Stimulated activated CD4-positive, alpha-beta T cell treated with anti-CD3 and anti-CD28 coated beads, TNF-alpha, amount 100 ng/mL, for 4 hours (primary cell): ENCODE data around the gene PRPF6.
A peak's percentile ranks its signal among the peaks of the same experiment; 100 is the strongest.

Experiments used
- DNase-seq, 3 experiments: peaks; one replicate each; pipeline ENCODE4 v3.0.0-alpha.2; 2020; ENCODE audit warnings: low read depth in 3 of 3

The PRPF6 gene, protein sequence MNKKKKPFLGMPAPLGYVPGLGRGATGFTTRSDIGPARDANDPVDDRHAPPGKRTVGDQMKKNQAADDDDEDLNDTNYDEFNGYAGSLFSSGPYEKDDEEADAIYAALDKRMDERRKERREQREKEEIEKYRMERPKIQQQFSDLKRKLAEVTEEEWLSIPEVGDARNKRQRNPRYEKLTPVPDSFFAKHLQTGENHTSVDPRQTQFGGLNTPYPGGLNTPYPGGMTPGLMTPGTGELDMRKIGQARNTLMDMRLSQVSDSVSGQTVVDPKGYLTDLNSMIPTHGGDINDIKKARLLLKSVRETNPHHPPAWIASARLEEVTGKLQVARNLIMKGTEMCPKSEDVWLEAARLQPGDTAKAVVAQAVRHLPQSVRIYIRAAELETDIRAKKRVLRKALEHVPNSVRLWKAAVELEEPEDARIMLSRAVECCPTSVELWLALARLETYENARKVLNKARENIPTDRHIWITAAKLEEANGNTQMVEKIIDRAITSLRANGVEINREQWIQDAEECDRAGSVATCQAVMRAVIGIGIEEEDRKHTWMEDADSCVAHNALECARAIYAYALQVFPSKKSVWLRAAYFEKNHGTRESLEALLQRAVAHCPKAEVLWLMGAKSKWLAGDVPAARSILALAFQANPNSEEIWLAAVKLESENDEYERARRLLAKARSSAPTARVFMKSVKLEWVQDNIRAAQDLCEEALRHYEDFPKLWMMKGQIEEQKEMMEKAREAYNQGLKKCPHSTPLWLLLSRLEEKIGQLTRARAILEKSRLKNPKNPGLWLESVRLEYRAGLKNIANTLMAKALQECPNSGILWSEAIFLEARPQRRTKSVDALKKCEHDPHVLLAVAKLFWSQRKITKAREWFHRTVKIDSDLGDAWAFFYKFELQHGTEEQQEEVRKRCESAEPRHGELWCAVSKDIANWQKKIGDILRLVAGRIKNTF

DNA sequence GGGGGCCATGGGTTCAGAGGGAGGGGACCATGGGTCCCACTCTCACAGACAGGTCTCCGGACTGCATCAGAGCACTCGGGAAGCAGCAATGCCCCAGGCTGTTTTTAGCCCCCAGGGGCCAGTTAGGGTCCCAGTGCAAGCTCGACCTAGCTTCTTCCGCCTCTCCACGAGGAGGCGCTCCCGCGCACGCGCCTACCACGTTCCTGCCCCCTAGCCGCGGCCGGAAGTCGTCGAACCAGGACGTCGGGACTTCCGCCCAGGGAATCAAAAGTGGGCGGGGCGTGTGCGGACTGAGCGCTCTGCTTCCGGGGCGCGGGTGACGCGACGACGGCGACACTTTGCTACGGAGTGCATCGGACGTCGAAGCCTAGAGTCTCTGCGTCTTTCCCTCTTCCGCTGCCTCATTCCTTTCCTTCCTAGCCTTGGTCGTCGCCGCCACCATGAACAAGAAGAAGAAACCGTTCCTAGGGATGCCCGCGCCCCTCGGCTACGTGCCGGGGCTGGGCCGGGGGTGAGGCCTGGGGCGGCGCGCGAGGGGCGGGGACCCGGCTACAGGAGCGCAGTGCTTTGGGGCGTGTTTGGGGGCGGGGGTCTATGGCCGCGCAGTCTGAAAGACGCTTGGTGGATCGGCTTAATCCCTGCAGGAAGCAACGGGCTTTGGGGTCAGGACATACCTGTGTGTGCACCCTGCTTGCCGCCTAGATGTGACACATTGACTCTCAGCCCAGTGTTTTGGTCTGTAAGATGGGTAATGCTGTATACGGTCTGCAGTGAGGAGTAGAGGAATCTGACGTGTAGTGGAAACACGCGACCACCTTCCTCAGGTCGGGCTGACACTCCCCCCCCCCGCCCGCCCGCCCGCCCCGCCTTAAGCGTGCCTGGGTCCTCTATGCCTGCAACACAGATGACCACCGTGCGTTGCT is at the start of gene PRPF6:
TSS of gene PRPF6 (plus strand) at position 327 of the 923 bp plus-strand sequence. CDS start at position 441, 114 bp downstream.
- peak; percentile 84 to 93 (median 87) for DNase-seq

DNA sequence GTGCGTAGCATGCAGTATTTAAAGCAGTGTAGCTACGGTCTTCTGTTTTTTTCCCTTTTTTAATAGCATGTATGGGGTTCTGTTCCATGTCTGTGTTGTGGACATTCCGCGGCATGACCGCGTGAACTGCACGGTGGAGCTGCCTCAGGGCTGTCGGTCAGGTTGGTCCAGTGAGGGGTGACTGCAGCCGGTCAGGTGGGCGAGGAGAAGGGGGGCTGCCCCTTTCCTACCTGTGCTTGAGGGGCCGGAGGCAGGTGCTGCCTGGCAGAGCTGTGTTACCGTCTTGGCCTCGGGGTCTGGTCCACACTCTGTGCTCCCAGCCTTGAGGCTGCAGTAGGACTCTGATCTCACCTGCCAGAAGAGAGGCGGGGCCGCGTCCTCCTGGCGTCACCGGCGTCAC is 49.2 kb upstream of the PRPF6 start:
- no peak for DNase-seq

DNA sequence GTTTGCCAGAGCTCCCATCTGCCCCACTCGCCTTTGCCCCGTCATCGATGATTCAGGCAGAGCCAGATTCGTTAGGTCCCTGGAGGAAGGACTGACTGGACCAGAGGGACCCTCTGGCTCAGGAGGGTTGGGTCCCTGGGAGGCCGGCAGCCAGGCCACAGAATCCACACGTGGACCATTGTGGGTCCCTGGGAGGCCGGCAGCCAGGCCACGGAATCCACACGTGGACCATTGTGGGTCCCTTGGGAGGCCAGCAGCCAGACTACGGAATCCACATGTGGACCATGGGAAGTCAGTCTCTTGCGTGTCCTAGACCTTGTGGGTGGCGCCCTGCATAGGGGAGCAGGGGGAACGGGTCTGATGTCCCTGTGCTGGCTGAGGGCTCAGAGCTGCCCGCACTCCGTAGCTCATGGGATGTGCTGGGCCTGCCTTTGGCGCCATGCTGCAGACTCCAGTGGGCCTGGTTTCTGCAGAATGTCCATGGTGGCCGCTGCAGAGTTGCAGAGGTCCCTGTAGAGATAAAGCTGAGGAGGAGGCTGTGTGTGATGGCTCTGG is 48.2 kb upstream of the PRPF6 start:
- DNase-seq: no peak

DNA sequence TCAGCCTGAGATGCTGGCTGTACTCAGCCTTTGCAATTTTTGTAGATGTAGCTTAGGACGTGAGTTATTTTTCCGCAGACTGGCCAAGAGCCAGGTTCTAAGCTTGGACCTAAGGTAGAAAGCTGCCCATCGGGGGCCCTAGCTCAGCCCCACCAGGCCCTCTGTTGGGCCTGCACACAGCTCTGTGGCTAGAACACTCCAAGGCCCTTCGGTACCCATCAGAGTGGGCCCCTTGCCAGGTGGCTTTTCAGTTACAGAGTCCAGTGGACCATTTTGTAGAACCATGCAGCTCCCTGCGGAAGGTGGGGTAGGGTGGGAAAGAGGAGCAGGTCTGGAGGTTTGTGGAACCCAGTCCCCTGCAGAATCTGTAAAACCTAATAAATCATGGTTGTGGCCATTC is 47.3 kb upstream of the PRPF6 start:
- DNase-seq: no peak

DNA sequence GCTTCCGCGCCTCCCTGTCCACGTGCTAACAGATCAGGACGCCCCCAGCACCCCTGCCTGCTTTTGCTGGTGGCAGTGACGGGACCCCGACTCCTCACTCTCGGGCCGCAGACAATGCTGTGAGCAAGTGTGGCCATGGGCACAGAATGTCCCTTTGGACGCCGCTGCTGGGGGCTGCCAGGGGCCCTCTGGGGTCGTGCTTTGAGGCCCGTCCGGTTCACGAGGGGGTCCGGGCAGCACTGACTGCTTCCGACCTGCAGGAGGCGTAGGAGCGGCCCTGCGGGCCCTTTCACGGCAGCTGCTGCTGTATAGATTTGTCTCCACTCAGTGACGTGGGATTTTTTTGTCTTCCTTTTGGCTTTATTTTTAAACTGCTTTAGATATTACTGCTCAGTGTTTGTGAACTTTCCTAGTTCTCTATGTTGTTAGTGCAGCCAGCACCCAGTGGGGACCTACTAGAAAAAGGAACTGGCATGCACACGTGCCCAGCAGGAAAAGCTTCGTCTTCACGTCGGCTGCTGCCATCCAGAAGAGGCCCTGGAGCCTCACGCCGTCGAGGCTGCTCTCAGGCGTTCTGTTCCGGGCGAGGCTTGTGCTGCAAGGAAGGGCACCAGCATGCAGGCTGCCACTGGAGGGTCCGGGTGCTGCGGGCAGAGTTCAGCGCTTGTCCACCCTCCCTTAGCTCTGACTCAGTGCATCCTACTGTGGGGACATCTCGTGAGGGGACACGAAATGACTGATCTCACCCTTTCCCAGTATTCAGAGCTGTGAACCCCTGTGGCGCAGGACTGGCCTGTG is 46.5 kb upstream of the PRPF6 start:
- no peak for DNase-seq

DNA sequence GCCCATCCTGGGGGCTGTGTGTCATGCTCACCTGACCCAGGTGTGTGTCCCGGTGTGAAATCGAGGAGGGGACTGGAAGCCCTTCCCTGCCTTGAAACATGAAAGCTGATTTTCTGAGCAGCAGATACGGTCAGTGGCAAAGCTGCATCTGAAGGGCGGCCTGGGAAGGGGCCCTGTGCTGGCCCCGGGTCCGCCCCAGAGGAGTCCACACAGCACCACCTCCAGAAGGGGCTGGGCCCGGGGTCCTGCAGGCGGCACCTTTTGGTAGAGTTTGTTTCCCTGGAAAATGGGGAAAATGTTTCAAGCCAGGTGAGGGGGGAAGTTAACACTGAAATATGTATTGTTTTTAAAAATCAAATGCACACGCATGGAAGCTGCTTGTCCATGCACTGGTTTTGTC is 45.5 kb upstream of the PRPF6 start:
- no peak for DNase-seq

DNA sequence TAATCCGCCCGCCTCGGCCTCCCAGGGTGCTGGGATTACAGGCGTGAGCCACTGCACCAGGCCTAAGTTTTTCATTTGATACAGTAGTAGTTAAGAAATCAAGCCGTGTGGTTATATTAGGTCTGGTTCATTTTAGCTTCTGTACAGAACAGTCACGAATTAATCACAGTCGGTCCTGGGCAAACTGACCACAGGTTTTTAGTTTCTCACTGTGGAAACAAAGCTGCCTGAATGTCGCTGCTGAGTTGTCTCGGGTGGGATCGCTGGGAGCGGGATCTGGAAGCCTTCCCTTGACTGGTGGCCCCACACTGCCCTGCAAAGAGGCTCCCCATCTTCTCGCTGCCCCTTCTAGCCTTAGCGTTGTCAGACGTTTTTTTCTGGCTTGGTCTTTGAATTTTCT is 43.3 kb upstream of the PRPF6 start:
- DNase-seq: no peak

DNA sequence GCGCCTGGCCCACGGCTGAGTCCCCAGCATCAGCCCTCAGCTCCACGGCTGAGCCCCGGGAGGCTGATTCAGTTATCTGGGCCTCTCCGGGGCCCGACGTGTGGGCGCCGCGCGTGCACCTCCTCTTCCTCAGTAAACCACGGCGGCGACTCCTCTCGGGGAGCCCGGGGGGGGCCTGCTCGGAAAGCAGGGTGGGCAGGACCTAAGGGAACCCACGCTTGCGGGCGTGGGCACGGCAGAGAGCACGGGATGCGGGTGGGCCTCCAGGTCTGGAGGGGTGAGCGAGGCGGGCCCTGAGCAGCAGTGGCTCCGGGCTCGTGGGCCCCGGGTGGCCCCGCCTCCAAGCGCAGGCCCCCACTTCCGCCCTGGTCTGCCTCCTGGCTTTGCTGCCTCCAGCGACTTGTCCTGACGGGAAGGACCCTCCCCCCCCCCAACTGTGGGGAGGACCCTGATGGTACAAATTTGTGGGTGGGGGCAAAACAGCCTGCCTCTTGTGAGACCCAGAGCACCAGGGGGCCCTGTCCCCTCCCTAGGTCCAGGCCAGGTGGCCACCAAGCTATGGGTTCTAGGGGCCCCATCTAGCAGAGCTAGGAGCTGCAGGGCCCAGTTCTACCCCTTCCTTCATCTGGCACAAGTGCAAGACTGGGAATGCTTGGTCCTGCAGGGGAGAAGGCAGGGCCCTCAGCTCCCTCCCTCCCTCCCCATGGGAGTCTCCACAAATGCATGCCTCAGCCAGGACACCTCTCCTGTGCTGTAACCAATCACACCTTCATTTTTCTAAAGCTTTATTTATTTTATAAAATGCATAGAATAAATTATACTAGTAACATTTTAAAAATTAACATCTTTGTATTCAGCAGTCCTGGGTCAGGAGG is 41.6 kb upstream of the PRPF6 start:
- DNase-seq: no peak

DNA sequence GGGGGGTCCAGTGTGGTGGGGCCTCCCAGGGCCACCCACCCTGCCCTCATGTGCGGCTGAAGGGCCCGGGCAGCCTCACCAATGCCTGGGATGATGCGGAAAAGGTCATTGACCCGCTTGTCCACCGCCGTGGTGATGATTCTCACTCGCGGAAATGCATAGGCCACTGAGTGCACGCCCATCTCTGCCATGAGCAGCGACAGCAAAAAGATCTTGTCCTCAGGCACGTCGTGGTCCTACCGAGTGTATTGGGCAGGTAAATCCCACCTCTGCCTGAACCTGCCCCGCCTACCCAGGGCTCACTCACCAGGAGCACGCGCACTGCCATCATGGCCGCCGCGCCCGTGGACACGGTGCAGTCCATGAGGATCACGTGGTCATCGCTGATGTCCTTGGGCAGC is 40.9 kb upstream of the PRPF6 start:
- no peak for DNase-seq

DNA sequence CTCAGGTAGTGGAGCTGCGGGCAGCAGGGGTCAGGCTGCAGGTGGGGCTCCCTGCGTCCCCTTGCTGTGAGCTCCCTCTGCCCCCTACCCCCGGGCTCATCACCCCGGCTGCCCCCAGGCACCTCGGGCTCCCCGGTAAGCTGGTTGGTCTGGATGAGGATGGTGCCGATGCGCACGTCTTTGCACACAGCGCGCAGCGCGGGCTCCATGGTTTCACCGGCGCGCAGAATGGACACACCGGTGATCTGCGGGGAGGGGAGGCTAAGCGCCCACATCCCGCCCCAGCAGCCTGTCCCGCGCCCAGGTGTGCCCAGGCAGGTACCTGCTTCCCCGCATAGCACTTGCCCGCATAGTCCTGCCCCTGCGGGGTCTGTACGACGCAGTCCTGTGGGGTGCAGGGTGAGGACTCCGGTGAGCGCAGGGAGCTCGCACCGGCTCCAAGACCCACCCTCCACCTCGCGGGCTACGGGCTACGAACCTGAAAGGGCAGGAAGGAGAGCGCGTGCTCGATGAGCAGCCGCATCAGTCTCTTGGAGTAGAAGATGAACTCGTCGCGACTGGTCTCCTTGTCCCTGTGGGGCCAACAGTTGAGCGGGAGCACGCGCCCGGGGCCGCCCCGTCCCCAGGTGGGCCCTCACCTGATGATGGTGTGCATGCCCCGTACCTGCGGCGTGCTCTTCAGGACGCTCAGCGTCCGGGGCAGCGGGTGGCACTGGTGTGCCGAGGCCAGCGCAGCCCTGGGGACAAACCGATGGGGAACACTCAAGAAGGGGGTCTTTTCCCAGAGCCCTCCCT is 40.3 kb upstream of the PRPF6 start:
- no peak for DNase-seq

DNA sequence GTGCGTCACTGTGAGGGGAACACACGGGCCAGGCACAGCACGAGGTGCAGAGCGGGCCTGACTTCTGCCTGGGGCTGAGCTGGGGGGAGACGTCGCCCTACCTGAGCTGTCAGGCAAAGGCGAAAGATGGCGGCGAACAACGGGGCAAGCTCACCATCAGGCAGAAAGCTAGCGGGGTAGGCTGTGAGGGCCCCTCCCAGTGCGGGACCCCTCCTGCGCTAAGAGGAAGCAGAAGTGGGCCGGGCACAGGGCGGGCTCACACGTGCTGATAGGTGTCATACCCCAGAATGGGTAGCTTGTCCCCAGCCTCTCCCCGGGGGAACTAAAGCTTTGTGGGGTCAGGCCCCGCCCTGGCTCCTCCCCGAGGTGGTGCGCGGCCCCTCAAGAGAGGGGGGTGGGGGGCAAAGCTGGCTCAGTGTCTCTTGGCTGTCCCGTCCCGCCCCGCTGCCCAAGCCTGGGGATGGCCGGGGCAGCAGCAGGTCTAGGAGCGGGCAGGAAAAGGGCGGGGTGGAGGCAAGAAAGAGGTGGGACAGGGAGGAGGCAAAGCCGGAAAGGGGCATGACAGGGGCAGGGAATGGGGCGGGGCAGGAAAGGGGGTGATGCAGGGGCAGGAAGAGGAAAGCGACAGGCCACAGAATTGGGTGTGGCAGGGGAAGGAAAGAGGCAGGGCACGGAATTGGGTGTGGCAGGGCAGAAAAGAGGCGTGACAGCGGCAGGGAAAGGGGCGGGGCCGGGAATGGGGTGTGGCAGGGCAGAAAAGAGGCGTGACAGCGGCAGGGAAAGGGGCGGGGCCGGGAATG is 39.5 kb upstream of the PRPF6 start:
- peak in 1 of 3 experiments; percentile 42 for DNase-seq

DNA sequence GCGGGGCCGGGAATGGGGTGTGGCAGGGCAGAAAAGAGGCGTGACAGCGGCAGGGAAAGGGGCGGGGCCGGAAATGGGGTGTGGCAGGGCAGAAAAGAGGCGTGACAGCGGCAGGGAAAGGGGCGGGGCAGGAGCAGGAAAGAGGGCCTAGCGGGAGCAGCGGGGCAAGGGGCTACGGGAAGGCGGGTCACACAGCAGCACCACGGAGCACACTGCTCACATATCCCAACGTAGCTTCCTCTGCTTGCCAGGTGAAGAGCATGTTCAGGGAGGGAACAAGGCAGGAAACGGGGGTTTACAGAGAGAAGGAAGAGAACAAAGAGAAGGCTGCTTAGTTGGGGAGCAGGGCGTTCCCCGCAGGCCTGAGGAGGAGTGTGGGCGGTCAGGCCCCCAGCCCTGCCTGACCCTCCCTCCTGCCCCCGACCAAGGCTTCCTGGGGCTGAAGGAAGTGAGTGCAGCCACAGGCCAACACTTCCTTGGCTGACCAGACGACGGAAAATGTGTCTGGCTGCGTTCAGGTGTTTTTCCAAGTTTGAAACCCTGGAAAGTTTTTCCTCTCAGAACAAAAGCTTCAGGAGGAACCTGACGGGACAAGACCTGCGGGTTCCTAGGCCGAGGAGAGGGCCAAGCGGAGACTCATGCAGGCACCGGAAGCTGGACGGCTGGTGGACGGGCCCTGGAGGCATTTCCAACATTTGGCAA is 38.5 kb upstream of the PRPF6 start:
- DNase-seq: no peak

DNA sequence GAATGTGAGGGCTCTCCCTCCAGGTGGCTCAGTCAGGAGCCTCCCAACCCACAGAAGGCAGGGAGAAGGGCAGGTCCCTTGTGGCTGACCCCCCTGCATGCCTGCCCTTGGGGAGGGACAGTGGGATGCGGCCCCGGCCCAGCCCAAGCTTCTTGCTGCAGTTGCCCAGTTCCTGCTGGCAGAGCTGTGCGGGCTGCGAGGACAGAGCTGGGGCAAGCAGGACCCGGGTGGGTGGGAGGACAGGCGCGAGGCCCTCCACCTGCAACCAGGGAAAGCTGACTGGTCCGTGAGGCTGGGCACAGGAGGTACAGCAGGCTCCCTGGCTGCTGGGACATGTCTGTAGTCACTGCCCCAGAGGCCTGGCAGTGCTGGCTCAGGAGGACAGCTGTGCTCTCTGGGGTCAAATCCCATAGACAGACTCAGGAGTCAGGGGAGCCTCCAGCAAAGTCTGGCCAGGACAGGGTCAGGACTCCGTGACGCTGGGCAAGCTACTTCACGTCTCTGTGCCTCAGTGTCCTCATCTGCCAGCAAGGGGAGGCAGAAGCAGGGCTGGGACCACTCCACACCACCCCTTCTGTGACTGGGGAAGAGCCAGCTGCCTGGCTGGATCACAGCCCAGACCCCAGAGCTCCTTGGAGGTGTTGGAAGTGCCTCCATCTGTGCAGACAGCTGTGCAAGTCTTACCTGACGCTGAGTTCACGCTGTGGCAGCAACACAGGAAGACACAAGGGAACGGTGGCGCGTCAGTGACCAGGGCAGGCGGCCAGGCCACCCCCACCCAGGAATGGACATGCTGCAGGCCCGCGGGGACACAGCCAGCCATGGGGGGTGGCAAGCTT is 37.7 kb upstream of the PRPF6 start:
- no peak for DNase-seq

DNA sequence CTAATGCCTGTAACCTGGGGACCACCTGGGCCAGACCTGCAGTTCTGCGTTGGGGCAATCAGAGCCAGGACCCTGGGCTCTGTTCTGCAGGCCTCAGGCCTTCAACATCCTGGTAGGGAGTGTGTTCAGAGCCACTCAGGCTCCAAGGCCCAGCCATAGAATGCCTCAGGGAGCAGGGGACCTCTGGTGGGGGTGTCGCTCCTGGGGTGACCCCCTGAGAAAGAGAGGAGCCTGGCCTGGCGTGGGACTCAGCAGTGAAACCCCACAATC is 37.2 kb upstream of the PRPF6 start:
- no peak for DNase-seq

DNA sequence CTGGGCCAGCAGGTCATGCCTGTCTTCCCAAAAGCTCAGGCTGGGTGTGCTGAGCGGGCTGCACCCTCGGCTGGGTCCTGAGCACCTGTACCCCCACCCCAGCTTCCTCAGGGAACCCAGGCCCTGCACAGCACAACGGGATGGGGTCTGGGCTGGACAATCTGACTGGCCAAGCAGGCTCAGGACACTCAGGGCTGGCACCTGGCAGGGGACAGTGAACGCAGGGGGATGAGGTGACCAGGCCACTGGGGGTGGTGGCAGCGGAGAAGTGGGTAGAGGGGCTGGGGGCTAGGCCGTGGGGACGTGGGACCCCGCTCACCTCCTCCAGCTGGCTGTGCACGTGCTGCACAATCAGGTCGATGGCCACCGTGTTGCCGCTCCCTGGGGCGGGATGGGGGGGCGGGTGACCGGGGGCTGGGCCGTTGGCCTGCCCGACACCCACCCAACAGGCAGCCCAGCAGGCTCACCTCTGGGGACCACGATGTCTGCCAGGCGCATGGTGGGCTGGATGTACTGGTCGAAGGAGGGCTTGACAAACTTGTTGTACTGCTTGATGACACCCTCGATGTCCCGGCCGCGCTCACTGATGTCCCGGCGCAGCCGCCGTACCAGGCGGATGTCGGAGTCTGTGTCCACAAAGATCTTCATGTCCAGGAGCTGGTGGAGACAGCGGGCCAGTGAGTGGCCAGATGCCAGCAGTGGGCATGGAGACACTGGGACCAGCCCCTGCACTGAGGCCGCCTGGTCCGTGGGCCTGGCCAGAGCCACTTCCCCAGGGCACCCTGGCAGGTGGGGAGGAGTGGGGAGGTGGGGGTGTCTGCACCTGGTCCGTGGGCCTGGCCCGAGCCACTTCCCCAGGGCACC is 36.6 kb upstream of the PRPF6 start:
- DNase-seq: no peak
